Mesenchymal stem cell (in vitro differentiated cells and primary cell): Measurements from ENCODE around the gene SPTBN1.

ENCODE experiments used
- DNase-seq: peaks from one replicate; pipeline ENCODE4 v3.0.0-alpha.2; 2013
- H2AFZ ChIP-seq: one replicate; pipeline ENCODE4 v1.6.1; 2013; ENCODE audit warnings: low read depth, mild to moderate bottlenecking, control low read depth, inconsistent platforms, low read length, moderate library complexity
- H2AK5ac ChIP-seq: 2 replicates; pipeline ENCODE4 v1.6.1; 2013; ENCODE audit warnings: low read length, moderate library complexity, mild to moderate bottlenecking, inconsistent platforms; ENCODE audit not compliant: severe bottlenecking
- H2BK120ac ChIP-seq: one replicate; pipeline ENCODE4 v1.6.1; 2013; ENCODE audit warnings: low read depth, mild to moderate bottlenecking, inconsistent platforms, low read length, moderate library complexity
- H2BK12ac ChIP-seq, 2 experiments: one replicate each; pipeline ENCODE4 v1.6.1; 2013; ENCODE audit warnings: inconsistent platforms in 2 of 2, low read length in 2 of 2, mild to moderate bottlenecking in 2 of 2, moderate library complexity in 2 of 2, control low read depth in 1 of 2
- H2BK15ac ChIP-seq: one replicate; pipeline ENCODE4 v1.6.1; 2013; ENCODE audit warnings: mild to moderate bottlenecking, low read depth, inconsistent platforms; ENCODE audit not compliant: poor library complexity, severe bottlenecking
- H2BK5ac ChIP-seq: 2 replicates; pipeline ENCODE4 v1.6.1; 2013; ENCODE audit warnings: low read depth, mild to moderate bottlenecking, low read length, control low read depth, inconsistent platforms; ENCODE audit not compliant: poor library complexity, severe bottlenecking
- H3K14ac ChIP-seq, 2 experiments: one replicate each; pipeline ENCODE4 v1.6.1; 2013; ENCODE audit warnings: inconsistent platforms in 2 of 2, low read length in 2 of 2, control low read depth in 1 of 2, mild to moderate bottlenecking in 1 of 2, moderate library complexity in 1 of 2
- H3K18ac ChIP-seq, 2 experiments: one replicate each; pipeline ENCODE4 v1.6.1; 2013; ENCODE audit warnings: inconsistent platforms in 2 of 2, low read length in 2 of 2, control low read depth in 1 of 2, low read depth in 1 of 2, mild to moderate bottlenecking in 1 of 2
- H3K23ac ChIP-seq, 2 experiments: one replicate each; pipeline ENCODE4 v1.6.1; 2013; ENCODE audit warnings: inconsistent platforms in 2 of 2, low read length in 2 of 2, mild to moderate bottlenecking in 2 of 2, moderate library complexity in 2 of 2, control low read depth in 1 of 2
- H3K27ac ChIP-seq: 2 replicates; pipeline ENCODE4 v1.5.1; 2013; ENCODE audit warnings: mild to moderate bottlenecking, moderate library complexity, low read length, control low read depth, inconsistent platforms; ENCODE audit not compliant: poor library complexity, severe bottlenecking
- H3K27me3 ChIP-seq, 2 experiments: 2 replicates each; pipeline versions ENCODE4 v1.6.1 to v1.7.0; 2013; ENCODE audit warnings: low read length in 2 of 2, mild to moderate bottlenecking in 2 of 2, moderate library complexity in 2 of 2, control low read depth in 1 of 2, inconsistent platforms in 1 of 2; ENCODE audit not compliant: control insufficient read depth in 1 of 2, insufficient read depth in 1 of 2
- H3K36me3 ChIP-seq, 2 experiments: 2 replicates each; pipeline versions ENCODE4 v1.6.1 to v1.7.0; 2013; ENCODE audit warnings: low read length in 2 of 2, control low read depth in 1 of 2, inconsistent platforms in 1 of 2, low read depth in 1 of 2, mild to moderate bottlenecking in 1 of 2; ENCODE audit not compliant: insufficient read depth in 2 of 2, control insufficient read depth in 1 of 2
- H3K4ac ChIP-seq, 2 experiments: one replicate each; pipeline ENCODE4 v1.6.1; 2013; ENCODE audit warnings: inconsistent platforms in 2 of 2, low read length in 2 of 2, mild to moderate bottlenecking in 2 of 2, moderate library complexity in 2 of 2, control low read depth in 1 of 2, low read depth in 1 of 2
- H3K4me1 ChIP-seq: 2 replicates; pipeline ENCODE4 v1.6.1; 2013; ENCODE audit warnings: low read depth, low read length, control low read depth; ENCODE audit not compliant: control insufficient read depth, insufficient read depth
- H3K4me2 ChIP-seq: 2 replicates; pipeline ENCODE4 v1.6.1; 2013; ENCODE audit warnings: low read length, mild to moderate bottlenecking, inconsistent platforms; ENCODE audit not compliant: poor library complexity, severe bottlenecking
- H3K4me3 ChIP-seq, 2 experiments: 2 replicates each; pipeline versions ENCODE4 v1.5.1 to v1.7.0; 2013; ENCODE audit warnings: low read length in 2 of 2, mild to moderate bottlenecking in 2 of 2, control low read depth in 1 of 2, low read depth in 1 of 2; ENCODE audit not compliant: insufficient read depth in 1 of 2
- H3K79me1 ChIP-seq: replicated peaks from 2 replicates; pipeline ENCODE4 v1.6.1; 2013; ENCODE audit warnings: mild to moderate bottlenecking, control low read depth, low read length, inconsistent platforms; ENCODE audit not compliant: poor library complexity, severe bottlenecking
- H3K9ac ChIP-seq: 2 replicates; pipeline ENCODE4 v1.7.0; 2013; ENCODE audit warnings: mild to moderate bottlenecking, low read length, moderate library complexity
- H3K9me3 ChIP-seq: 2 replicates; pipeline ENCODE4 v1.7.0; 2013; ENCODE audit warnings: mild to moderate bottlenecking, low read length; ENCODE audit not compliant: control insufficient read depth
- H4K8ac ChIP-seq: one replicate; pipeline ENCODE4 v1.6.1; 2013; ENCODE audit warnings: inconsistent platforms, mild to moderate bottlenecking, low read length, moderate library complexity
- H4K91ac ChIP-seq: one replicate; pipeline ENCODE4 v1.6.1; 2013; ENCODE audit warnings: mild to moderate bottlenecking, low read length, inconsistent platforms
- WGBS: methylation state at CpG from one replicate; pipeline ENCODE4 v1.1.7; 2013; ENCODE audit warnings: mixed read lengths; 5-methylcytosine and 5-hydroxymethylcytosine counted together

SPTBN1 gene

GRCh38 chr2:54446625-54447024 lies 9.5 kb upstream of the SPTBN1 start:
- peak overlapping the region in 1 of 2 experiments; percentile 21 for H3K18ac ChIP-seq
- H2AFZ ChIP-seq = no peak overlapping the region
- WGBS = 80% methylated on average over 2 of the region's 2 CpGs
- H4K8ac ChIP-seq = no peak overlapping the region
- no peak overlapping the region for H3K9ac ChIP-seq
- no peak overlapping the region for H3K4me3 ChIP-seq
- no peaks in the 10 kb centered on the region for H3K36me3 ChIP-seq
- H3K23ac ChIP-seq = no peak overlapping the region
- H3K4me1 ChIP-seq = no peaks in the 10 kb centered on the region
- no peak overlapping the region for H4K91ac ChIP-seq
- H3K79me1 ChIP-seq = no peaks in the 10 kb centered on the region
- H3K9me3 ChIP-seq = no peaks in the 10 kb centered on the region
- H3K4me2 ChIP-seq = no peak overlapping the region
- H2BK12ac ChIP-seq = no peak overlapping the region
- no peak overlapping the region for H2AK5ac ChIP-seq
- H3K27me3 ChIP-seq = no peaks in the 10 kb centered on the region
- no peak overlapping the region for H2BK5ac ChIP-seq
- DNase-seq = no peak
- H2BK120ac ChIP-seq = no peak overlapping the region
- H3K14ac ChIP-seq = no peak overlapping the region
- no peak overlapping the region for H2BK15ac ChIP-seq
- H3K4ac ChIP-seq = no peak overlapping the region
- no peak overlapping the region for H3K27ac ChIP-seq

- no peak overlapping the region for H2BK120ac ChIP-seq
Observed at GRCh38 chr2:54454548-54455130, 1.5 kb upstream of the SPTBN1 start.

GRCh38 chr2:54455131-54455562 lies 980 bp upstream of the SPTBN1 start:
- H3K18ac ChIP-seq = peak overlapping the region in 1 of 2 experiments; percentile 96
- peak overlapping the region; percentile 23 for H4K91ac ChIP-seq
- H3K4me2 ChIP-seq = peak overlapping the region; percentile 69
- H2AK5ac ChIP-seq = no peak overlapping the region
- peak overlapping the region; percentile 87 to 97 for H3K4me3 ChIP-seq
- peak overlapping the region in 1 of 2 experiments; percentile 92 for H3K14ac ChIP-seq
- DNase-seq = peak; percentile 37
- peak overlapping the region; percentile 3 to 29 for H3K4ac ChIP-seq
- no peaks in the 10 kb centered on the region for H3K27me3 ChIP-seq
- peak overlapping the region; percentile 30 for H4K8ac ChIP-seq
- H3K27ac ChIP-seq = peak overlapping the region; percentile 79
- H2BK12ac ChIP-seq = peak overlapping the region in 1 of 2 experiments; percentile 99
- H3K4me1 ChIP-seq = peaks cover 5% of the 10 kb centered on the region
- H3K36me3 ChIP-seq = no peaks in the 10 kb centered on the region
- peak overlapping the region in 1 of 2 experiments; percentile 56 for H3K23ac ChIP-seq
- H3K9ac ChIP-seq = peak overlapping the region; percentile 93
- peak overlapping the region; percentile 73 for H2AFZ ChIP-seq
- H2BK120ac ChIP-seq = peak overlapping the region; percentile 56
- no peak overlapping the region for H2BK5ac ChIP-seq
- H3K79me1 ChIP-seq = peaks cover 2% of the 10 kb centered on the region
- H2BK15ac ChIP-seq = peak overlapping the region; percentile 30
- 7% methylated on average over 18 of the region's 20 CpGs for WGBS
- no peaks in the 10 kb centered on the region for H3K9me3 ChIP-seq

More at GRCh38 chr2:54454548-54455130, 1.5 kb upstream of the SPTBN1 start:
- no peak overlapping the region for H3K23ac ChIP-seq
- peaks cover 5% of the 10 kb centered on the region for H3K4me1 ChIP-seq
- H3K14ac ChIP-seq = no peak overlapping the region
- peak overlapping the region; percentile 73 for H2AFZ ChIP-seq
- H2BK12ac ChIP-seq = no peak overlapping the region
- no peak overlapping the region for H2AK5ac ChIP-seq
- H4K91ac ChIP-seq = no peak overlapping the region
- H3K27me3 ChIP-seq = no peaks in the 10 kb centered on the region
- peak overlapping the region; percentile 30 for H2BK15ac ChIP-seq
- no peak overlapping the region for H2BK5ac ChIP-seq
- peak overlapping the region; percentile 93 for H3K9ac ChIP-seq
- 31% methylated on average over 2 of the region's 4 CpGs for WGBS
- H4K8ac ChIP-seq = peak overlapping the region; percentile 30
- H3K18ac ChIP-seq = peak overlapping the region in 1 of 2 experiments; percentile 96
- peaks cover 2% of the 10 kb centered on the region for H3K79me1 ChIP-seq
- DNase-seq = no peak
- H3K4me3 ChIP-seq = peak overlapping the region; percentile 87 to 97
- no peaks in the 10 kb centered on the region for H3K36me3 ChIP-seq
- H3K4me2 ChIP-seq = peak overlapping the region; percentile 69
- no peaks in the 10 kb centered on the region for H3K9me3 ChIP-seq
- peak overlapping the region; percentile 3 to 29 for H3K4ac ChIP-seq
- peak overlapping the region; percentile 79 for H3K27ac ChIP-seq

GRCh38 chr2:54456362-54456611 lies 160 bp downstream of the SPTBN1 start:
- Histone ChIP-seq H3K27ac (no peak overlapping the region), H2BK15ac (peak overlapping the region; percentile 67), H4K8ac (no peak overlapping the region), H2AK5ac (no peak overlapping the region), H3K14ac (no peak overlapping the region), H3K4me2 (peak overlapping the region; percentile 10), H3K27me3 (no peaks in the 10 kb centered on the region), H2BK12ac (peak overlapping the region in 1 of 2 experiments; percentile 31), H3K4ac (peak overlapping the region in 1 of 2 experiments; percentile 58), H4K91ac (no peak overlapping the region), H3K9ac (peak overlapping the region; percentile 53), H3K36me3 (no peaks in the 10 kb centered on the region), H3K4me1 (peaks cover 5% of the 10 kb centered on the region), H3K18ac (peak overlapping the region; percentile 90 to 99), H3K79me1 (peaks cover 2% of the 10 kb centered on the region), H2BK5ac (peak overlapping the region; percentile 76), H3K4me3 (peak overlapping the region; percentile 95 to 97), H3K23ac (no peak overlapping the region), H2BK120ac (peak overlapping the region; percentile 67), H2AFZ (no peak overlapping the region), H3K9me3 (no peaks in the 10 kb centered on the region)
- WGBS = 1% methylated on average over 24 of the region's 30 CpGs
- no peak for DNase-seq
